HepG2 (cell line): ENCODE data around the gene LGI2. TPM values are rescaled to one million over a fixed set of nuclear protein-coding genes. Genes with fewer than 3 reads are reported as not detected.
A peak's percentile ranks its signal among the peaks of the same experiment; 100 is the strongest.

Source experiments
- ATAC-seq: fragments of 200-7000 bp; cut with Tn5 transposase; 3 replicates; pipeline ENCODE4 v1.9.1; 2020; ENCODE audit warnings: mild to moderate bottlenecking, moderate library complexity
- BruUV-seq: library from RNA; stranded (reverse); fragments of 400-500 nt; replicated peaks from 2 replicates; lab custom pipeline; 2021; lab: Mats Ljungman, UMichigan
- CTCF ChIA-PET: fragments of 300-600 bp; formaldehyde crosslinking; extraction: SDS; loops from one replicate; lab custom pipeline; 2021; ENCODE audit warnings: low total read pairs, inconsistent platforms, low intra/inter-chr PET ratio; lab: Yijun Ruan, JAX
- POLR2A ChIA-PET: fragments of 350-600 bp; sonication (Branson Sonifier 250); formaldehyde crosslinking; loops from one replicate; lab custom pipeline; 2020; ENCODE audit warnings: antibody characterized with exemption, inconsistent platforms; lab: Yijun Ruan, JAX
- DNase-seq: peaks from one replicate; pipeline ENCODE4 v3.0.0-alpha.2; 2015; ENCODE audit warnings: low spot score
- FAIRE-seq: peaks from 3 replicates; lab custom pipeline; 2011; peaks lifted over from hg19 to GRCh38; lab: Jason Lieb, UNC
- H2AFZ ChIP-seq: one replicate; pipeline ENCODE4 v1.6.1; 2011; ENCODE audit warnings: low read length, inconsistent platforms
- H3K27ac ChIP-seq: fragments of 300-600 bp; 3 replicates; pipeline ENCODE4 v1.8.0; 2011; ENCODE audit warnings: mixed run types, mild to moderate bottlenecking, mixed read lengths, low read length, inconsistent platforms; ENCODE audit not compliant: insufficient read depth; ENCODE audit errors: extremely low read length
- H3K27me3 ChIP-seq, 2 experiments: fragments of 200-600 bp in 1 of 2; 2 replicates in 1 of 2; 3 replicates in 1 of 2; pipeline versions ENCODE4 v1.6.0 to v1.8.0; 2011; ENCODE audit warnings: low read length in 2 of 2, mild to moderate bottlenecking in 2 of 2, moderate library complexity in 2 of 2, inconsistent platforms in 1 of 2; ENCODE audit not compliant: insufficient read depth in 2 of 2, control insufficient read depth in 1 of 2
- H3K36me3 ChIP-seq, 2 experiments: fragments of 200-600 bp in 1 of 2; replicated peaks in 1 of 2; 2 replicates in 1 of 2; 3 replicates in 1 of 2; pipeline versions ENCODE4 v1.5.1 to v1.8.0; 2011; ENCODE audit warnings: low read length in 2 of 2, inconsistent platforms in 1 of 2; ENCODE audit not compliant: insufficient read depth in 2 of 2, control insufficient read depth in 1 of 2
- H3K4me1 ChIP-seq: 2 replicates; pipeline ENCODE4 v1.5.1; 2012; ENCODE audit warnings: low read length, inconsistent platforms; ENCODE audit not compliant: insufficient read depth
- H3K4me2 ChIP-seq: 2 replicates; pipeline ENCODE4 v1.6.0; 2011; ENCODE audit warnings: low read depth, low read length, inconsistent platforms
- H3K4me3 ChIP-seq, 3 experiments: fragments of 200-600 bp in 1 of 3; sonication (generic), shearing (Covaris generic) in 1 of 3; replicated peaks in 1 of 3; 2 replicates each; pipeline ENCODE4 v1.5.1; 2011 to 2016; ENCODE audit warnings: low read length in 3 of 3, inconsistent platforms in 2 of 3, low read depth in 2 of 3, mild to moderate bottlenecking in 2 of 3, control low read depth in 1 of 3, mixed read lengths in 1 of 3; ENCODE audit not compliant: insufficient read depth in 1 of 3
- H3K79me2 ChIP-seq: one replicate; pipeline ENCODE4 v1.6.1; 2011; ENCODE audit warnings: low read length, inconsistent platforms; ENCODE audit not compliant: insufficient read depth
- H3K9ac ChIP-seq: 2 replicates; pipeline ENCODE4 v1.6.0; 2011; ENCODE audit warnings: mild to moderate bottlenecking, low read depth, low read length, inconsistent platforms; ENCODE audit not compliant: insufficient read depth
- H3K9me3 ChIP-seq: 2 replicates; pipeline ENCODE4 v1.5.1; 2012; ENCODE audit warnings: mild to moderate bottlenecking, low read length
- H4K20me1 ChIP-seq: 2 replicates; pipeline ENCODE4 v1.6.0; 2011; ENCODE audit warnings: inconsistent platforms, mild to moderate bottlenecking, low read length, moderate library complexity; ENCODE audit not compliant: insufficient read depth
- CREB1 ChIP-seq, 2 experiments: fragments of 450-650 bp in 1 of 2; IDR thresholded peaks; 2 replicates each; pipeline ENCODE4 v1.6.1; 2016 to 2017; ENCODE audit warnings: control low read depth in 1 of 2, mild to moderate bottlenecking in 1 of 2, missing compliant biosample characterization in 1 of 2, missing genetic modification characterization in 1 of 2
- FOSL2 ChIP-seq: sonication (generic); formaldehyde crosslinking; IDR thresholded peaks from 2 replicates; pipeline ENCODE4 v1.4.0; 2020; ENCODE audit warnings: missing genetic modification reagents
- KDM5B ChIP-seq: sonication (generic); formaldehyde crosslinking; IDR thresholded peaks from 2 replicates; pipeline ENCODE4 v1.4.0; 2020; ENCODE audit warnings: missing genetic modification reagents, mild to moderate bottlenecking, borderline replicate concordance
- POLR2A ChIP-seq, 2 experiments: IDR thresholded peaks; 2 replicates each; pipeline ENCODE4 v1.6.1; 2011; ENCODE audit warnings: low read depth in 2 of 2, low read length in 2 of 2, mild to moderate bottlenecking in 1 of 2, moderate library complexity in 1 of 2; ENCODE audit not compliant: insufficient read depth in 1 of 2
- TEAD3 ChIP-seq: optimal IDR thresholded peaks from 2 replicates; pipeline ENCODE3; 2016; ENCODE audit warnings: borderline replicate concordance
- THAP8 ChIP-seq: sonication (generic); formaldehyde crosslinking; IDR thresholded peaks from 2 replicates; pipeline ENCODE4 v1.5.1; 2020; ENCODE audit warnings: missing genetic modification reagents, mild to moderate bottlenecking, borderline replicate concordance
- ZNF251 ChIP-seq: sonication (generic); formaldehyde crosslinking; IDR thresholded peaks from 2 replicates; pipeline ENCODE4 v1.9.0; 2021; ENCODE audit warnings: mild to moderate bottlenecking, missing genetic modification reagents
- ZNF296 ChIP-seq: sonication (generic); formaldehyde crosslinking; conservative IDR thresholded peaks from 2 replicates; pipeline ENCODE4 v1.5.0; 2020; ENCODE audit warnings: mild to moderate bottlenecking, missing genetic modification reagents
- ZNF333 ChIP-seq: sonication (generic); formaldehyde crosslinking; IDR thresholded peaks from 2 replicates; pipeline ENCODE4 v1.4.0; 2020; ENCODE audit warnings: mild to moderate bottlenecking, missing genetic modification reagents, borderline replicate concordance
- ZNF672 ChIP-seq: sonication (generic); formaldehyde crosslinking; IDR thresholded peaks from 2 replicates; pipeline ENCODE4 v1.8.1; 2022; ENCODE audit warnings: missing genetic modification reagents
- ZNF678 ChIP-seq: sonication (generic); formaldehyde crosslinking; IDR thresholded peaks from 2 replicates; pipeline ENCODE4 v1.4.0; 2020; ENCODE audit warnings: mild to moderate bottlenecking, missing genetic modification reagents
- ZNF768 ChIP-seq: sonication (generic); formaldehyde crosslinking; IDR thresholded peaks from 2 replicates; pipeline ENCODE4 v1.4.0; 2020; ENCODE audit warnings: missing genetic modification reagents
- ZSCAN30 ChIP-seq: sonication (generic); formaldehyde crosslinking; IDR thresholded peaks from 2 replicates; pipeline ENCODE4 v1.5.0; 2020; ENCODE audit warnings: mild to moderate bottlenecking, missing genetic modification reagents
- WGBS: methylation state at CpG from one replicate; pipeline ENCODE4 v1.1.6; 2017; ENCODE audit warnings: low lambda C conversion rate; 5-methylcytosine and 5-hydroxymethylcytosine counted together
- in situ Hi-C: cut with HindIII; loops from 2 replicates; pipeline ENCODE4 v1.10.0; 2017; ENCODE audit warnings: low pct_unique_long_range_greater_than_20kb; ENCODE audit not compliant: extremely low pct_ligation_motif_present
- intact Hi-C: fragments of 100-400 bp; cut with micrococcal nuclease; formaldehyde crosslinking; loops from one replicate; pipeline ENCODE4 v1.10.0; 2022; ENCODE audit not compliant: unreplicated experiment
- polyA plus RNA-seq, 8 experiments: library from polyadenylated mRNA; depleted of rRNA in 3 of 8; stranded (reverse) in 7 of 8; unstranded in 1 of 8; fragments of >200 nt; fragmentation: Illumina TruSeq in 4 of 8; extraction: Trizol in 4 of 8; gene quantifications; 2 replicates each; pipeline versions ENCODE4 v1.2.1 to v1.2.3, GENCODE V29; 2011 to 2016; ENCODE audit warnings: low read depth in 4 of 8, missing spikeins in 1 of 8, mixed read lengths in 1 of 8; ENCODE audit not compliant: insufficient read depth in 1 of 8
- total RNA-seq, 5 experiments: library from RNA; depleted of rRNA; stranded (reverse); fragments of >200 nt; fragmentation: Illumina TruSeq; extraction: Trizol; gene quantifications; 2 replicates each; pipeline ENCODE4 v1.2.3, GENCODE V29; 2016; ENCODE audit warnings: low read depth in 1 of 5
- TF ChIP-seq, protein P1 (sequence below): sonication (generic); formaldehyde crosslinking; IDR thresholded peaks from 2 replicates; pipeline ENCODE4 v1.4.0; 2020; ENCODE audit warnings: missing genetic modification reagents

The LGI2 gene
- total and polyA plus RNA-seq, 2 of the 13 experiments (the other 11 are each of a cell fraction or from before 2014, with no cell fraction given) = not detected

DNA sequence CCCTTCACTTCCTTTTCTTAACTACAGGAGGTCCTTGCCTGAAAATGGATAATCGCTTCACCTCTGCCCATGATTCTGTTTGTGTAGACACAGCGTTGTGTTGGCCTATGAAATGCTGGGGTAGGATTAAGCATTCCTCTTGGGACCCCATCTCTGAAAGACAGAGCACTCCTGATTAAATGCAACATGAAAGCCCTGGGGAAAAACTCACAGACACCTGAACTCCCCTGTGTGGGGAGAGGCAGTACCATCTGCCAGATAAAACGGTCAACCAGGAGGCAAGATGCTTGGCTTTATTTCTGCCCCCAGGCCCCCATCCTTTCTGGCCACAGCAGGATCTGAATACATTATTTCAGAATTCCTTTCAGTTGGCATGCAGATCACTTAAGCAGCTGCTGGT, 1.9 kb downstream of the LGI2 start:
- POLR2A ChIA-PET = no interaction called here
- no peak overlapping the region for H3K9ac ChIP-seq

DNA sequence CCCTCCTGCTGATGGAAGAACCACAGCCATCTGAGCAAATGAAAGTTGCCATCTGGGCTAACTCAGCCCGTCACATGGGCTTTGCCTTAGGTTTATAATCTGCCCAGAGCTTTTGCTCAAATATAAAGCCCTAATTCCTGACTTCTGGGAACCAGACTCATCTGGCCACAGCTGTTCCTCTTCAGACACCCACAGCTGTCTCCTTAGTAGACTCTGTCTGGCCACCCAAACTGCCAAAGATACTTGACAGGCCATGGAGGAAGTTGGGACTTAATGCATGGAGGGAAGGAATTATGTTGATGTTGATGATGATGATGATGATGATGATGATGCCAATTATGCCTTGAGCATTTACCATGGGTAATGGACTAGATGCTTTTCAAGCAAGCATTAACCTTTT, 8.0 kb downstream of the LGI2 start:
- 0% methylated on average over 1 of the region's 1 CpG for WGBS
- Histone ChIP-seq H3K4me2 (no peak overlapping the region), H2AFZ (no peak overlapping the region), H3K4me3 (no peak overlapping the region), H3K79me2 (no peaks in the 10 kb centered on the region), H3K9me3 (no peaks in the 10 kb centered on the region), H3K36me3 (no peaks in the 10 kb centered on the region), H3K9ac (no peak overlapping the region), H4K20me1 (no peaks in the 10 kb centered on the region), H3K27me3 (peaks cover 1 to 14% of the 10 kb centered on the region in 2 experiments; a peak in 2 of 5 replicates), H3K27ac (no peak overlapping the region), H3K4me1 (no peaks in the 10 kb centered on the region)
- no TSS peak for BruUV-seq
- intact Hi-C loops = no loop called here
- TF ChIP-seq FOSL2 = no peak
- TF ChIP-seq, protein P1, sequence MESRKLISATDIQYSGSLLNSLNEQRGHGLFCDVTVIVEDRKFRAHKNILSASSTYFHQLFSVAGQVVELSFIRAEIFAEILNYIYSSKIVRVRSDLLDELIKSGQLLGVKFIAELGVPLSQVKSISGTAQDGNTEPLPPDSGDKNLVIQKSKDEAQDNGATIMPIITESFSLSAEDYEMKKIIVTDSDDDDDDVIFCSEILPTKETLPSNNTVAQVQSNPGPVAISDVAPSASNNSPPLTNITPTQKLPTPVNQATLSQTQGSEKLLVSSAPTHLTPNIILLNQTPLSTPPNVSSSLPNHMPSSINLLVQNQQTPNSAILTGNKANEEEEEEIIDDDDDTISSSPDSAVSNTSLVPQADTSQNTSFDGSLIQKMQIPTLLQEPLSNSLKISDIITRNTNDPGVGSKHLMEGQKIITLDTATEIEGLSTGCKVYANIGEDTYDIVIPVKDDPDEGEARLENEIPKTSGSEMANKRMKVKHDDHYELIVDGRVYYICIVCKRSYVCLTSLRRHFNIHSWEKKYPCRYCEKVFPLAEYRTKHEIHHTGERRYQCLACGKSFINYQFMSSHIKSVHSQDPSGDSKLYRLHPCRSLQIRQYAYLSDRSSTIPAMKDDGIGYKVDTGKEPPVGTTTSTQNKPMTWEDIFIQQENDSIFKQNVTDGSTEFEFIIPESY (CRISPR knock-in tag) = no peak
- TF ChIP-seq CREB1 (IDR thresholded peaks at IDR 0.05) = peak; percentile 80
- TF ChIP-seq CREB1 (CRISPR knock-in tag; IDR thresholded peaks at IDR 0.05) = no peak
- ATAC-seq (no peak), DNase-seq (no peak), FAIRE-seq (no peak)
- in situ Hi-C loops = no loop called here
- ChIA-PET POLR2A (no interaction called here), CTCF (no interaction called here)

More for the DNA sequence above, 1.9 kb downstream of the LGI2 start:
- H3K36me3 ChIP-seq = no peaks in the 10 kb centered on the region
- no peaks in the 10 kb centered on the region for H3K79me2 ChIP-seq
- WGBS = 63% methylated on average over 3 of the region's 3 CpGs
- no peak overlapping the region for H2AFZ ChIP-seq
- H3K4me1 ChIP-seq = 0 out of 2 replicates have a peak, but pooled peaks cover 5% of the 10 kb centered on the region
- TF ChIP-seq ZNF768 (CRISPR knock-in tag) = no peak
- no peak for TF ChIP-seq ZNF296
- no peak for TF ChIP-seq TEAD3
- TF ChIP-seq THAP8 = no peak
- no peak for TF ChIP-seq KDM5B
- TF ChIP-seq POLR2A (IDR thresholded peaks at IDR 0.05; ENCODE audit: insufficient read depth in 1 of 2, low read depth in 2 of 2, low read length in 2 of 2) = no peak
- TF ChIP-seq ZSCAN30 (CRISPR knock-in tag) = no peak
- no peak for TF ChIP-seq ZNF678 (CRISPR knock-in tag)
- TF ChIP-seq ZNF672 (CRISPR knock-in tag) = no peak
- TF ChIP-seq ZNF251 (CRISPR knock-in tag) = no peak
- TF ChIP-seq ZNF333 = no peak
- TF ChIP-seq, all 625 proteins: peak for 0
- CTCF ChIA-PET = no interaction called here
- no peak overlapping the region for H3K4me2 ChIP-seq
- no peaks in the 10 kb centered on the region for H3K9me3 ChIP-seq
- intact Hi-C loops = no loop called here
- peaks cover 9 to 58% of the 10 kb centered on the region in 2 experiments for H3K27me3 ChIP-seq
- H3K4me3 ChIP-seq = no peak overlapping the region
- in situ Hi-C loops = no loop called here
- FAIRE-seq (no peak), ATAC-seq (no peak), DNase-seq (no peak)
- H3K27ac ChIP-seq = no peak overlapping the region
- 0 out of 2 replicates have a peak, but pooled peaks cover 6% of the 10 kb centered on the region for H4K20me1 ChIP-seq
- BruUV-seq = no TSS peak
